Ascending aorta (tissue), 2 donors: Measurements from ENCODE around the gene PIP4K2C. TPM values are rescaled to one million over a fixed set of nuclear protein-coding genes. Genes with fewer than 3 reads are reported as not detected.

ENCODE experiments used
- DNase-seq, 2 donors: peaks; one replicate each; pipeline ENCODE4 v3.0.0-alpha.2; 2019; ENCODE audit warnings: low spot score in 2 of 2
- H3K27ac ChIP-seq, 2 donors: fragments of 200-600 bp; sonication (generic); one replicate each; pipeline ENCODE4 v1.5.1; 2016 to 2017; ENCODE audit warnings: mild to moderate bottlenecking in 1 of 2
- H3K27me3 ChIP-seq: fragments of 200-600 bp; sonication (generic); one replicate; pipeline ENCODE4 v1.5.1; 2017
- H3K36me3 ChIP-seq, 2 donors: fragments of 200-600 bp; sonication (generic); one replicate each; pipeline ENCODE4 v1.5.1; 2016
- H3K4me1 ChIP-seq, 2 donors: fragments of 200-600 bp; sonication (generic); one replicate each; pipeline ENCODE4 v1.5.1; 2016 to 2017; ENCODE audit warnings: mild to moderate bottlenecking in 1 of 2
- H3K4me3 ChIP-seq, 2 donors: fragments of 200-600 bp; sonication (generic); one replicate each; pipeline ENCODE4 v1.5.1; 2016 to 2017; ENCODE audit warnings: mild to moderate bottlenecking in 1 of 2
- H3K9me3 ChIP-seq, 2 donors: fragments of 200-600 bp; sonication (generic); one replicate each; pipeline ENCODE4 v1.5.1; 2016
- CTCF ChIP-seq, 3 experiments: fragments of 200-600 bp in 2 of 3; fragments of 450-650 bp in 1 of 3; sonication (generic) in 2 of 3; IDR thresholded peaks; one replicate each; pipeline ENCODE4 v1.5.1; 2016 to 2019; ENCODE audit warnings: antibody characterized with exemption in 3 of 3, mild to moderate bottlenecking in 1 of 3, moderate library complexity in 1 of 3
- intact Hi-C: fragments of 100-400 bp; cut with DNase I; formaldehyde crosslinking; loops from one replicate; pipeline ENCODE4 v1.15.1; 2023
- total RNA-seq: library from RNA; depleted of rRNA; stranded (reverse); fragments of >200 nt; gene quantifications from one replicate; pipeline ENCODE4 v1.1.0, GENCODE V29; 2016

The PIP4K2C gene
- total RNA-seq, 1 donor from 2014 or later: 153 TPM

- intact Hi-C loops: loop anchor here (1.0 to 2.0 kb wide), 2 partner anchors 30 to 38 kb away; partner anchors contain the start of gene PIP4K2C
- peaks cover 5 to 8% of the 10 kb centered on the region in 2 donors for H3K4me1 ChIP-seq
Observed at GRCh38 chr12:57620936-57621496, 30.0 kb downstream of the PIP4K2C start.

DNA sequence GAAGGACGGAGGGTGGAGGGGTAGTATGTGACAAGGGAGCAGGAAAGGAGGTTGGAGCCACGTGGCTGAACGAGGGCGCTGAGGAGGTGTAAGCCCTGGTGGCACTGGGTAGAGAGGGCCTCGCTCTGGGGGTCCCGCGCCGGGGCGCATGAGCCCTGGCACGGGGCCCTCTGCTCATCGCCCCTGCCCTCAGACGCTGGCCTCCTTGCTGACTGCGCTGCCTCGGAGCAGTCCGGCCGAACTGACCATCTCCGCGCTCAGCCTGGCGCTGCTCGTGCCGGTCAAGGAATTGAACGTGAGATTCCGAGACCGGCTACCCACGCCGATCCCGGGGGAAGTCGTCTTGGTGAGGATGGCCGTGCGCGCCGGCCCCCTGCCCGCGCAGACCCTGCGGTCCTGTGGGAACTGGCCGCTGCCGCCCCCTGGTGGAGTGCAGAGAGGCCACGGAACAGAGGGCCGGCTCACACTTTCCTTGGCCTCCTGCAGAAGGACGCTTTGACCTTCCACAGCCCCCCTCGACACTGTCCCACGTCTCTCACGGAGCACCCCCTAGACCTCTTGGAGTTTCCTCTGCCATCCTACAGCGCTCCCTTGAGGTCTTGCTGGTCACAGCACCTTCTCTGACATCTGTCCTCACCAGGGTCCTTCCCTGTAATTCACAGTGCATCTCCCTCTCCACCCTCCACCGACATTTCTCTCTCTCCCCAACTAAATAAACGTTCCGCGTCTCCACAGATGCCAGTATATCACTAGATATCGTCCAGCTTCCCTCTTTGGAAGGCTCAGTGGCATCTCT, 30.7 kb downstream of the PIP4K2C start:
- Histone ChIP-seq H3K36me3 (peaks cover 8 to 9% of the 10 kb centered on the region in 2 donors), H3K27ac (no peak overlapping the region), H3K9me3 (no peaks in the 10 kb centered on the region), H3K27me3 (no peaks in the 10 kb centered on the region), H3K4me1 (peaks cover 5 to 8% of the 10 kb centered on the region in 2 donors), H3K4me3 (peak overlapping the region; percentile 15 to 60)
- peak in 1 of 2 donors; percentile 77 for DNase-seq
- TF ChIP-seq CTCF (IDR thresholded peaks at IDR 0.05): peak; percentile 95 to 97 (median 96)
- intact Hi-C loops: loop anchor here (1.0 to 2.0 kb wide), 2 partner anchors 31 to 38 kb away; partner anchors contain the start of gene PIP4K2C

More at GRCh38 chr12:57620936-57621496, 30.0 kb downstream of the PIP4K2C start:
- DNase-seq: no peak
- peak overlapping the region; percentile 15 to 60 for H3K4me3 ChIP-seq
- no peaks in the 10 kb centered on the region for H3K9me3 ChIP-seq
- no peak overlapping the region for H3K27ac ChIP-seq
- H3K27me3 ChIP-seq: no peaks in the 10 kb centered on the region
- no peak for TF ChIP-seq CTCF (IDR thresholded peaks at IDR 0.05)
- H3K36me3 ChIP-seq: peaks cover 10 to 16% of the 10 kb centered on the region in 2 donors

- Histone ChIP-seq H3K4me1 (peaks cover 5 to 8% of the 10 kb centered on the region in 2 donors), H3K9me3 (no peaks in the 10 kb centered on the region), H3K36me3 (peaks cover 6% of the 10 kb centered on the region in 2 donors), H3K27me3 (no peaks in the 10 kb centered on the region), H3K27ac (no peak overlapping the region), H3K4me3 (no peak overlapping the region)
- no peak for TF ChIP-seq CTCF (IDR thresholded peaks at IDR 0.05)
- no peak for DNase-seq
- intact Hi-C loops: no loop called here
Observed at GRCh38 chr12:57622293-57623245, 31.6 kb downstream of the PIP4K2C start.

DNA sequence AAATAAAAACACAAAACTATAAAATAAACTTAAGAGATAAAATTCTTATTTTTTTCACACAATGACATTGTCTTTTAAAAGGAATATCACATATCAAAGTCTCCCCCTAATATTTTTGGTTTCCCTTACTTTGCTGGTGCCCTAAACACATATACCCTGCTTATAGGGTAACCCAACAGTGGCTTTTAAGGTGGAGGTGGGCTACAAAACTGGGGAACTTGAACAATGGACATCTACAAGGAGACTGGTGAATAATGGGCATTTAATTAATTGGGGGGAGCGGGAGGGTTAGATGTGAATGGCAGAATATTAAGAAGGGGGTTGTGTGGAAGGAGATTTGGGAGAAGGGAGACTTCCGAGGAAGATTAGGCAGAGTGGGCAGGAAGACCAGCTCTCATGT, 32.4 kb downstream of the PIP4K2C start:
- TF ChIP-seq CTCF (IDR thresholded peaks at IDR 0.05): no peak
- no peak overlapping the region for H3K4me3 ChIP-seq
- no peak for DNase-seq
- no peak overlapping the region for H3K27ac ChIP-seq
- H3K9me3 ChIP-seq: no peaks in the 10 kb centered on the region
- H3K27me3 ChIP-seq: no peaks in the 10 kb centered on the region
- peaks cover 5 to 8% of the 10 kb centered on the region in 2 donors for H3K4me1 ChIP-seq
- intact Hi-C loops: no loop called here
- H3K36me3 ChIP-seq: peaks cover 6% of the 10 kb centered on the region in 2 donors

- intact Hi-C loops: no loop called here
- H3K27me3 ChIP-seq: no peaks in the 10 kb centered on the region
- peaks cover 6% of the 10 kb centered on the region in 2 donors for H3K36me3 ChIP-seq
- no peak for TF ChIP-seq CTCF (IDR thresholded peaks at IDR 0.05)
- H3K27ac ChIP-seq: no peak overlapping the region
- DNase-seq: no peak
- no peak overlapping the region for H3K4me3 ChIP-seq
- peaks cover 5 to 8% of the 10 kb centered on the region in 2 donors for H3K4me1 ChIP-seq
- H3K9me3 ChIP-seq: no peaks in the 10 kb centered on the region
Observed at GRCh38 chr12:57623811-57624390, 32.9 kb downstream of the PIP4K2C start.
